Measurements from ENCODE around the gene CERS2.
A peak's percentile ranks its signal among the peaks of the same experiment; 100 is the strongest.

CERS2 gene, protein sequence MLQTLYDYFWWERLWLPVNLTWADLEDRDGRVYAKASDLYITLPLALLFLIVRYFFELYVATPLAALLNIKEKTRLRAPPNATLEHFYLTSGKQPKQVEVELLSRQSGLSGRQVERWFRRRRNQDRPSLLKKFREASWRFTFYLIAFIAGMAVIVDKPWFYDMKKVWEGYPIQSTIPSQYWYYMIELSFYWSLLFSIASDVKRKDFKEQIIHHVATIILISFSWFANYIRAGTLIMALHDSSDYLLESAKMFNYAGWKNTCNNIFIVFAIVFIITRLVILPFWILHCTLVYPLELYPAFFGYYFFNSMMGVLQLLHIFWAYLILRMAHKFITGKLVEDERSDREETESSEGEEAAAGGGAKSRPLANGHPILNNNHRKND

DNA sequence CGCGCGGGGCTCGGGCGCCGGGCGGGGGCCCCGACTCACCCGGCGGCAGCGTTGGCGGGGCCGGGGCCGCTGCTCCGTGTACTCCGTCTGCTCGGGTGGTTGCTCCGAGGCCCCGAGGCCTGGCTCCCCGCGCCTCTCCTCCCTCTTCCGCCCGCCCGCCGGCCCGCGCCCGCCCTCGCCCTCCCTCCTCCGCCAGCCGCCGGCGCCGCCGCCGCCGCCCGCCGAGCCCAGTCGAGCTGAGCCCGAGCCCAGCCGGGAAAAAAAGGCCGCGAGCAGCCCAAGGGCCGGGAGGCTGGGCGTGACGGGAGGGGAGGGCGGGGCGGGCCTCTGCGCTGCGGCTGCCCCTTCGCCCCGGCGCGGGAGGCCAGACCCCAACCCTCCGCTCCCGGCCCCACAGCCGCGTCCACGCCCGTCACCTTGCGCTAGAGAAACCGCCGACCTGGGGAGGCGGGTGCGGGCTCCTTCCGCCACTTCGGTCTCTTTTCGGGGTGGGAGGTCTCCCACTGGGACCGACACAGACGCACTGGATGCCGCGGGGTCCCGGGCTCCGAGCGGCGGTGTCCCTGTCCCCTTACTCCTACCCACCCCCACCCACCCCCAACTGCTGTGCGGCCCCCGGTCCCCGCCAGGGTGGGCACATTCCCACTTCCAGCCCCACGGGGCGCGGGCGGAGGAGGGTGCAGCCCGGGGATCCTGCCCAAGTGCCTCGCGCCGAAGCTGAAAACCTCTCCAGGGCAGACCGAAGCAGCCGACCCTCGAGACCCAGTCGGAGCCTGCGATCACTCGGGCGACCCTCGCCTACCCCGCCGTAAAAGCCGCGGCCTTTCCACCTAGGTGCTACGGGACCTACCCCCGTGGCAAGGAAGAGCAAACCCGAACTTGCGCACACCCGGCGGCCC lies at the start of gene CERS2:
CERS2 (minus strand) TSS at position 256 of the 899 bp plus-strand sequence. CDS start 5,745 bp downstream, outside the sequence.
- peak; percentile 44 for DNase-seq (ENCODE audit: low read depth)

DNA sequence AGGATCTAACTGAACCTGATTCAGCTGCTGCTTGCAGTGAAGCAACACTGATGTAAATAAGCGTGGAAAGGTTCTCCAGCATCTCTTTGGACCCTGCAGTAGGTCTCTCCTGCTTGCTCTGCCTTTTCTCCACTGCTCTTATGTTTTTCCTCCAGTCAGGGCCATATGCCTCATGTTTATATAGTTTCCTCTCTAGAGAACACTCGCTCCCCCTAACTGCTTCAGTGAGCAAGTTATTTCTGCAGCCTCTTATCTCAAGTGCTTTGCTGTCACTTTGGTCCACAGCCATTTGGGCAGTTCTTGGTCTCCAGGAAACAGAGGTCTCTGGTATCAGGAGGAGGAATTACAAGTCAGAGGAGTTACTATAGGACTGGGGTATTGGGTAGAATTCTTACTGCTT lies 38.9 kb upstream of the CERS2 start:
- no peak for DNase-seq (ENCODE audit: low read depth)

DNA sequence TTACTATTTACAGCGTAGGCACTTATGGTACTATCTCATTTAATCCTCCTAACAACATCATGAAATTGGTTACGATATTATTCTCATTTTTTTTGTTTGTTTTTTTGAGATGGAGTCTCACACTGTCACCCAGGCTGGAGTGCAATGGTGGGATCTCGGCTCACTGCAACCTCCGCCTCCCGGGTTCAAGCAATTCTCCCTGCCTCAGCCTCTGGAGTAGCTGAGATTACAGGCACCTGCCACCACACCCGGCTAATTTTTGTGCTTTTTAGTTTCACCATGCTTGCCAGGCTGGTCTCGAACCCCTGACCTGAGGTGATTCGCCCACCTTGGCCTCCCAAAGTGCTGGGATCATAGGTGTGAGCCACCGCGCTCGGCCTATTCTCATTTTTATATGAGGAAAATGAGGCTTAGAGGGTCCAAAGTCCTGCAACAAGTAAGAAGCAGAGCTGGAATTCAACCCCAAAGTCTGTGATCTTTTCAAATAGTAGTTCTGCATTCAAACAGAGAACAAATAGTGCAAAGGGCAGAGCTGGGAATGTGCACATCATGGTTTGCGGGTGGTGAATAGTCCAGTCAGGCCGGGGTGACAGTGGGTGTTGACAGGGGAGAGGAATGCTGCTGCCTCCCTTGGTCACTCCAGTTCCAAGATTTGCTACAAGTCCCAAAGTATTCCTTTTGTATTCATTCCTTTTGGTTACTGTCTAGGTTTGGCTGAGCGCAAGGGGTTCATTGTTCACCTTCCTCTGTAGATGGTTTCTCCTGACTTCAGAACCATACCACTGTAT lies 38.2 kb upstream of the CERS2 start:
- DNase-seq (ENCODE audit: low read depth): no peak

DNA sequence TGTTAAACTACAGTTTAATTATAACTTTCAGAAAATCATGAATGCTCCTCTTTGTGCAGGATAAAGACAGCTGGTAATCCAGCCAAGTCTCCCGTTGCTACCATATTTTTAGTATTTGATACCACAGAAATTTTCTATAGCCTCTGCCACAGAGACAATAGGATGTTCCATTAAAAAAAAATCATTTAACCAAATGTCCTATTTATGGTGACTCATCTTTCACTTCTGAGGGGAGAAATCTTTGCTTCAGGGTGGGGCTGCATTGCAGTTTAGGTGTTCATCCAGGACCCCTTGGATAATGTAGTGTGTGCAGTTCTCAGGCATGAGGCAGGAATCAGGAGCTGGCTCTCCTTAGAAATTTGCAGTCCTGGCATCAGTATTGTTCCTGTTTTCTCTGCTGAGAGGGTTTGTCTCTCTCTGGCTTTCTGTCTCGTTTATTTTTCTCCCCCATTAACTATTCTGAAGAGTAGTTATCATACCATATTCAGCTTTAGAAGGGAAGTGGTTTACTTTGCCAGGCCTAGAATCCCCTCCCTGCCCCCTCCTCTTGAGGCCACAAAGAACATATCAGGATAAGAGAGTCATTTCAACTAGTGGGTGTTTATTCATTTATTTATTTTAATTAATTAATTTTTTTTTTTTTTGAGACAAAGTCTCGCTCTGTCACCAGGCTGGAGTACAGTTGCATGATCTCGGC lies 36.7 kb upstream of the CERS2 start:
- no peak for DNase-seq (ENCODE audit: low read depth)

DNA sequence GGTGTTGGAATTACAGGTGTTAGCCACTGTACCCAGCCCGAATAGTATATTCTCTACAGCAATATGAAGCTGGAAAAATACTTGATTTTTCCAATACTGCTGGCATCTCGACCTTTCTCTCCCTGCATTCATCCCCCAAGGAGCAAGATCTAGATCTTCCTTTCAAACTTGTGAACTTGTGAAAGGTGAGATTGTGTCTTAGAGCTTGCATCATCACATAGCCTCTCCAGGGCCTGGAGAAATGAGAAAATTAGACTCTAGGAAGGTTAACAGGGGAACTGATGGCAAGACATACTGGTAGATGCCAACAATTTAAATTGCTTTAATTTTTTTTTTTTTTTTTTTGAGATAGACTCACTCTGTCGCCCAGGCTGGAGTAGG lies 35.7 kb upstream of the CERS2 start:
- DNase-seq (ENCODE audit: low read depth): no peak

DNA sequence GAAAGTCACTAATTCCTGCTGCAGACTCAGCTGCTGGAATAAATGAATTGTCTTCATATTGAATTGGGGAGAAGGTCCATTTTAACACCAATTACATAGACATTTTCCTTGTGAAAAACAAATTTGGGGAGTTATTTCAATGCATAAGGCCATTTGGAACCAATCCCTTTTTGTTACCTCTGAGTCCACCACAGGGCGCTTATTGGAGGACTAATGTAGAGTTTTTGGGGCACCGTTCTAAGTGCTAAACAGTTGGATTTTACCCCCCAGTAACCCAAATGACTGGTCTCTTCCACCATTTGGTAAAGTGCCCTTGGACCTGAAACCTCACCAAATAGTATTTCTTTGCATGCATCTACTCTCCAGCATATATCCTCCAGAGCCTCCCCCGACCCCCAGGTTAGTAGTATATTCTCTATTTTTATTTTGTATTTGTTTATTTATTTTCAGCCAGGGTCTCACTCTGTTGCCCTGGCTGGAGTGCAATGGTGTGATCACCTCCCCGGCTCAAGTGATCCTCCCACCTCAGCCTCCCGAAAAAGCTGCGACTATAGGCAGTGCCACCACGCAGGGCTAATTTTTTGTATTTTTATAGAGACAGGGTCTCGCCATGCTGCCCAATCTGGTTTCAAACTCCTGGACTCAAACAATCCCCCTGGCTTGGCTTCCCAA lies 35.2 kb upstream of the CERS2 start:
- DNase-seq (ENCODE audit: low read depth): no peak

DNA sequence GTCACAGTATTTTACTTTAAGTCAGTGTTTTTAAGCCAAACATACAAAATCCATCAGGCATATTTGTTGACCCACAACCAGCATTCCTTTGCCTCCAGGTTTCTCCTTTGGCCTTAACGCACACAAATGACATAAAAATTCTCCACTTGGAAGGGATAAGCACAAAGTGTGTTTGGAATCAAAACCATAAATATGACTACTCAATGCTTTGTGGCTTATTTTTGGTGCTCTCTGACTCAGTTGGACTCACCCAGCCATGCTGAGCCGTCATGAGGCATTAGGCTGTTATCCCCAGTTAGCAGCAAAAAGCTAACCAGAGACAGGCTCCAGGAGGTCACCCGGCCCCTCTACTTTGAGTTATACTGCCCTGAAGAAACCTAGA lies 34.6 kb upstream of the CERS2 start:
- DNase-seq (ENCODE audit: low read depth): no peak

DNA sequence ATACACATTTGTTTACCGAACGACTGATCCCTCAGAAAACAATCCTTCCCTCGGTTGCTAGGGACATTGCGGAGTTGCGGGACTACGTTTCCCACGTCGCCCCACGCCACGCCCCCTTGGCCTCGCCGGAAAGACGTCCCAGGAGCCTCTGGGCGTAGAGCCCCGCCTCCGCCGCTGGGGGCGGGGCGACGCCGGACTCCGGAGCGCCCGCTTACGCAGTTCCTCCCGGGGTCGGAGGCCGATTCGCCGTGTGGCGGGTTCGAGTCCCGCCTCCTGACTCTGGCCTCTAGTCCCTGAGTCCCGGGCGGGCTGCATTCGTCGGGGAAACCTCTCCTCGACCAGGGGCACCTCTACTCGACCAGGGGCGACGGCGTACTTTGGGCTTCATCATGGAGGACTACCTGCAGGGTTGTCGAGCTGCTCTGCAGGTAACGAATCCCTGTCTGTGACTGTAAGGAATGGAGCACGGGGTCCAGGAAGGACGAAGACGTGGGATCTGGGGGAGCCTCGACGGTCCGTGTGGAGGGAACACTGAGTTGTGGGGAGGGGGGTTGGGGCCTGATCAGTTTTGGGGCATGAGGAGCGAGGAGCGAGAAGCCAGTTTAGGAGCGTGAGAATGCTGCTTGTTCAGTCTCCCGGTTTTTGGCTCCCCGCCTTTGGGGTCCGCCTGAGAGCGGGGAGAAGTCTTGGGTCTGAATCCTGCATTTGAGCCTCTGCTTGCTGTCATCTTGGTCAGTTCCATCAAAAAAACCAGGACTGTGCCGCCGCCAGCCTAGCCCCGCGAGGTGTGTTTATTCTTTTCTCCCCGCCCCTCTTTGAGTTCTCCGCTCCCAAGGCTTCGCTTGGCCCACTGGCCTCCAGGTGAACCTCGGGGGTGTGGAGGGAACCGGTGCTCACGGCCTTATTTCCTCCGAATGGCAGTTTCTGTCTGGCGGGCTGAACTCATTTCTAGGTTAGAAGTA lies 33.9 kb upstream of the CERS2 start, which contains the start of gene PRUNE1:
PRUNE1 (plus strand) TSS at position 206 of the 962 bp plus-strand sequence; CDS start at position 390, 184 bp downstream.
- peak; percentile 94 for DNase-seq (ENCODE audit: low read depth)

DNA sequence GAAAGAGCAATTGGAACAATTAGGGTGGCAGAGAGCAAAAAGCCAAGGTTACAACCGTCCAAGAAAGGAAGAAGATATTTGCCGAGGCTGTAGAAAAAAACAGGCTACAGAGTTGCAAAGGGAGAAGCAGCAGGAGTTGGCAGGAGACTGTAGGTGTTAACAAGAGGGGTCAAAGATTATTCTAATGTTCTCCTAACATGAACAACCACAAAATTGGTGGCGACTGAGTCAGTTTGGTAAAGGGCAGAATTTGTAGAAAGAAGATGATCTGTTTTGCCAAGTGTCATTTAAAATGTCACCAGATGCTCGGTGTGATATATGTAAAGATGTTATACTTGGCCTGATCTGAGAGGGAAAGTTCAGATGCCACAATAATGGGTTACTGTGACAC lies 33.2 kb upstream of the CERS2 start:
- DNase-seq (ENCODE audit: low read depth): no peak

DNA sequence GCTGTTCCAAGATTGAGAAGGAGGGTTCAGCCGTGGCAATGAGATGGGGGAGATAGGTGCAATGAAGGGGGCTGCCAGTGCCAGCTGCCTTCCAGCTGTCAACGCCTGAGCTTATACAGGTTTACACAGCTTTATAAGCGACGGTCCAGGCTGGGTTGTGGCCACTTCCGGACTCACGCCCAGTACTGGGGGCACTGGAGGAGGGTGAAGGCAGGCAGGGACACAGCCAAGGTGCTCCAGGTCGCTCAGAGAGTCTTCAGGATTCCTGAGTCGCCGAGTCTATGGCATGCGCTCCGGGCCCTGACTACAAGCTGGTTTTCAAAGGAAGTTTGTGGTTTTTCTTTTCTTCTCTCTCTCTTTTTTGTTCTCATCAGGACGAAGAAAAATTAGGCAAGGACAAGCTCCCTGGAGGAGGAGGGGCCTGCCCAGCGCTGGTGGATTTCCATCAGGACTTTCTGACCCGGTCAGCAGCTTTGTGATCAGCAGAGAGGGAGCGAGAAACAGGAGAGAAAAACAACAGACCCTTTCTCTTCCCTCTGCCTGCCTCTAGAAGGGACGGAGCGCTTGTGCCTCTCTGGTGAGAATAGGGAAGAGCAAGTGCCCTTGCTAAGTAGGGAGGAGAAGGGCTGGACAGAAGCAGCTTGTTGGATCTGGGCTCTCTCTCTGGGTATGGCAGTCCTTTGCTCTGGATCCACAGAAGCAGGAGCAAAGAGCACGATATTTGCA lies 31.9 kb upstream of the CERS2 start, which contains the start of gene MINDY1:
MINDY1 (minus strand) TSS at position 576 of the 726 bp plus-strand sequence. CDS start 4,285 bp downstream, outside the sequence.
- DNase-seq (ENCODE audit: low read depth): no peak

DNA sequence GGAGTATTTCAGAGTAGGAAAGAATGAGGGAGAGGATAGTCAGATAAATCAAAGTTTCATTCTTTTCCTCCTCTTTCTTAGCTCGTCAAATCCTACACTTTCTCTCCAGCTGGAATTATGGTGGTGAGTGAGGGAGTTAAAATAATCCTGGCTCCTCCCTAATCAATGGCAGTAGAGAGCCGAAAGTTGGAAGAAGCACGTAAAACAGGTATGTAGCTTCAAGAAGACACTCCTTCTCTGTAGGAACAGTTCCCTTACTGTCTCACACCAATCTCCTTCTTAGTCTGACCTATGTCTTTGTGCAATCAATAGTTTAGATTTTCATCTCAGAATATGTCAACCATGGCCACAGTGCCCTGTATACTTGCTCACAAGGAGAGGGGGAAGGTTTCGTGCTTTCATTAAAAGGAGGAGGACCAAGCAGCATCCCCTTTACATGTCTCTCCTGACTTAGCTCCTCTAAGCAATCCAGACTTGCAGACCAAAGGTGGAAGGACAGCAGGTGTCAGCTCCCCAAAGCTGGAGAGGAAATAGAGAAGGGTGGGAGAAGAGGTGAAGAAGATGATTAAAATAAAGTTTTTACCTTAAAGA lies 31.2 kb upstream of the CERS2 start:
- DNase-seq (ENCODE audit: low read depth): no peak

DNA sequence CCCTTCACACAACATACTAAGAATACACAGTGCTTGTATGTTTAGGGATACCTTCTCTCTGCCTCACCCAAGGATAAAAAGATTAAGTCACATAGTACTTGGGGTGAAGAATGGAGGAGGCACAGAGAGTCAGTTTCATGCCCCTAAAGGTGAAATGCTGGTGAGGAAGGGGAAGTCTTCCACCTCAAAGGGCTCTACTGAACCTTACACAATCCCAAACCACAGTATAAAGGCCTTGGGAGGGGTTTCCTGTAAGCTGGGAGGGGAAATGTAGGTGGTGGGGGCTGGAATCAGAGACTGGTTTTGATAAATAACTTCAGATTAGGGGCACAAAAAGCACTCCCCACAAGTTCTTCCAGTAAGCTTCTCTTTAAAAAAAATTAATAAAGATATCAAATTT lies 28.5 kb upstream of the CERS2 start:
- no peak for DNase-seq (ENCODE audit: low read depth)

DNA sequence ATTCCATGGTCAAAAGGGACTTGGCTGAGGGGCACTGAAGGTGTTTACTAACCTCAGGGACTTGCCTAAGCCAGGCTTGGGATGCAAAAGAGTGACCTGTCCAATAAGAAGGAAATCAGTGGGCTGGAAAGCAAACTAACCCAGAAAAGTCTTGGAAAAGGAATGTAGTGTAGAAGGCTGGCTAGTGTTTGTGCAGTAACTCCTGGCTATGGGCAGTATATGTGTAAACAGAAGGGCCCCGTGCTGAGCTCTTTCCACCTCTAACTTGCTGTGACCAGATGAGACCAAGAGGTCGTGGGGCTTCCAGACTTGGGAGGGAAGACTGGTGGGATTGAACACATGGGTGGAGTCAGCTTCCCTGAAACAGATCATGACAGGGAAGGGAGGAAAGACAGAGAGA lies 28.0 kb upstream of the CERS2 start:
- DNase-seq (ENCODE audit: low read depth): no peak

DNA sequence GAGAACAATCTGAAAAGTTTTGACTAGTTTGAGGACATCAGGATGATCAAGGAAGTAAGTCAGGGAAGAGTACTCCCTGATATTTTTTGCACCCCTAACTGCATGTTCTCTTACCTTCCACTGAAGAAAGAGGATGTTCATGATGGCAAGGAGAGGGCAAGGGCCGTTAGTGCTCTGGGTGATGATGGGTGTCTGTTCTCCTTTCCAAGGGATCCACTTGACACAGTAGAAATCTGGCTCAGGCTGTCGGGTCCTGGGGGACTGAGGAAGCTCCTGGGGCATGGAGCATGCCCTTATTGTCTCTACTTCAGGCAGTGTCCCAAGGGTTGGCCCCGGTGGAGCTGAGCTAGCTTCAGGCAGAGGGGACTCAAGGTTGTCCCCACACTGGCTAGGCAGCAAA lies 27.4 kb upstream of the CERS2 start:
- no peak for DNase-seq (ENCODE audit: low read depth)

DNA sequence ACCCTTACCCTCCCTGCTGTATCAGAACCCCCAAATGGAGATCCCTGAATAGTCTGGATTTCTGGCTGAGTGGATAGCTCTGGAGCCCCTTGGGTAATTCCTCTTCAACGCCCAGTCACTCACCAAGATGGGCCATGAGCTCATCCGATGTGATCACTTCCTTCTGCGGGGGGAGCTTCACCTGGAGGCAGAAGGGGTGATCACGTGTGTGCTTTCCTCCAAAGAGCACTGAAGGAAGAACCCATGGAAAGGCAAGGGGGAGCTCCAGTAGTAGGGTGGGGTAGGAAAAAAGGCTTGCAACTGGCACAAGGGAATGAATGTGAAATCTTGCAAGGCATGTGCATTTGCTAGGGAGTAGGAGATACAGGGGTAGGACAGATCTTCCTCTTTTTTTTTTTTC lies 27.0 kb upstream of the CERS2 start:
- no peak for DNase-seq (ENCODE audit: low read depth)

DNA sequence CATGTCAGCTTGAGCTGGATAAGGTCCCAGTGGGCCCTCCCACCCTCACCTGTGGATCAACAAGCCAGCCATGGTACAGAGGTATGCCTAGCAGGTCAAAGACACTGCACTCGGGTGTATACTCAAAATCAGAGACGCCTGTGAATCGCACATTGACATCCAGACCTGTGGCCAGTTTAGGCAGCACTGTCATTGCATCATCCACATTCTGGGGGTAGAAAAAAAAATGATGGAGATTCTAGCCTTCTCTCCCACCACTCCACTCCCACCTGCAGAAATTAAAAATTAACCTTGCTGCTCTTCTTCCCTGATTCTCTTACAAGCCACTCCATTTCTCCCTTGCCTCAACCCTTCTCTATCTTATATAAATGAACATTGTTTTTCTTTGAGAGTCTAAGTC lies 25.8 kb upstream of the CERS2 start:
- no peak for DNase-seq (ENCODE audit: low read depth)

DNA sequence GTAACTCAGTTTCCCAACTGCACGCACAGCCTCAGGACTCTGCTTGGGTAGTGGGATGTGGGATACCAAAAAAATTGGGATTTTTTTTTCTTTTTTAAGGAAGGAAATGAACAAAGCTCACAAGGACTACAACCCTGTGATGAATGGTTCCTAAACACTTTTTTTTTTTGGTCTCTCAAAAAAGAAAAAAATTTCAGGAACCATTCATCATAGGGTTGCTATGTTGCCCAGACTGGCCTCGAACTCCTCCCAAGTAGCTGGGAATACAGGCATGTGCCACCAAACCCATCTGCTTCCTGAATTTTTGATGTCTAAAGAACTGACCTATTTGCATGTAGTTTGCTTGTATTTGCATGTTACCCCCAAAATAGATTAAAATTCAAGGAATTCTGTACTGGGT lies 25.3 kb upstream of the CERS2 start:
- no peak for DNase-seq (ENCODE audit: low read depth)

DNA sequence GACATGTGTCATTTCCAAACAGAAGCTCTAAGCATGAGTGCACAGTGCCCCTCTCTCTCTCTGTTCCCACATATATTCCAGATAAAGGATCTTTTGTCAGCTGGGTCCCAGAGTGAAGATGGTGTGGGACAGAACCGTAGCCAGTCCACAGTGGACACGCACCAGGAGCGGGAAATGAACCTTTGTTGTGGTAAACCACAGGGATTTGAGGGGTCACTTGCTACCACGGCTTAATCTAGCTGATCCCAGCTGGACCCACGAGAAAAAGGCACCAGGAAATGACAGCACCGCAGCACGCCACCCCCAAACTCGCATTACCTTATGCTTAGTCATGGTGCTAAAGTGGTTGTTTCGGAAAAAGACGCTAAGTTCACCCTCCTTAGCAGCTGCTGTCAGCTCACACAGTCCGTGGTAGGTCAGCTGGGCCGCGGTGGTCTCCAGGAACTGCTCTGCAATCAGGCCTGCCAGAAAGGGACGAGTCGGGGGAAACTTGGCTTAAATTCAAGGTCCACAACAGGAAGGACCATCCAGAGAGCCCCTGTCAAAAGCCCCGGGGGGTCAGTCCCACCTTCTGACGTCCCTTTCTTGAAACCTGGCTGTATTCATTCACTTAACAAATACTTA lies 24.5 kb upstream of the CERS2 start:
- no peak for DNase-seq (ENCODE audit: low read depth)
